GM12878 (cell line): ENCODE measurements around the gene UBE2D3. TPM values are rescaled to one million over a fixed set of nuclear protein-coding genes. Genes with fewer than 3 reads are reported as not detected.

Experiments
- ATAC-seq: fragments of 200-7000 bp; cut with Tn5 transposase; 3 replicates; pipeline ENCODE4 v1.9.1; 2020; ENCODE audit warnings: mild to moderate bottlenecking, moderate library complexity
- BruUV-seq: library from RNA; stranded (reverse); fragments of 400-500 nt; replicated peaks from 2 replicates; lab custom pipeline; 2021; lab: Mats Ljungman, UMichigan
- CTCF ChIA-PET: fragments of 300-600 bp; sonication (Branson Sonifier 250); formaldehyde crosslinking; extraction: SDS; loops from one replicate; lab custom pipeline; 2021; ENCODE audit warnings: inconsistent platforms; lab: Yijun Ruan, JAX
- POLR2A ChIA-PET: fragments of 350-600 bp; formaldehyde crosslinking; extraction: SDS; loops from one replicate; lab custom pipeline; 2021; ENCODE audit warnings: inconsistent platforms; lab: Charles Lee
- RAD21 ChIA-PET: fragments of 300-600 bp; sonication (Branson Sonifier 250); formaldehyde crosslinking; loops from one replicate; lab custom pipeline; 2023; ENCODE audit warnings: antibody characterized with exemption; ENCODE audit not compliant: unreplicated experiment; lab: Charles Lee
- SMC1A ChIA-PET: fragments of 300-600 bp; sonication (Branson Sonifier 250); formaldehyde crosslinking; loops from one replicate; lab custom pipeline; 2023; ENCODE audit not compliant: unreplicated experiment, uncharacterized antibody; lab: Charles Lee
- DNase-seq: peaks from one replicate; pipeline ENCODE4 v3.0.0-alpha.2; 2011; ENCODE audit warnings: low read depth, low spot score
- FAIRE-seq: peaks from 3 replicates; lab custom pipeline; 2011; peaks lifted over from hg19 to GRCh38; lab: Jason Lieb, UNC
- H2AFZ ChIP-seq: 2 replicates; pipeline ENCODE4 v1.6.0; 2011; ENCODE audit warnings: low read depth, low read length, control low read depth; ENCODE audit not compliant: control insufficient read depth
- H3K27ac ChIP-seq: 2 replicates; pipeline ENCODE4 v1.5.1; 2011; ENCODE audit warnings: control low read depth; ENCODE audit not compliant: control insufficient read depth, insufficient read depth
- H3K27me3 ChIP-seq, 2 experiments: replicated peaks in 1 of 2; 2 replicates each; pipeline versions ENCODE4 v1.6.0 to v1.6.1; 2011; ENCODE audit warnings: low read length in 1 of 2; ENCODE audit not compliant: control insufficient read depth in 2 of 2, insufficient read depth in 2 of 2
- H3K36me3 ChIP-seq, 2 experiments: 2 replicates each; pipeline ENCODE4 v1.5.1; 2011; ENCODE audit warnings: low read length in 1 of 2; ENCODE audit not compliant: control insufficient read depth in 2 of 2, insufficient read depth in 2 of 2
- H3K4me1 ChIP-seq: 2 replicates; pipeline ENCODE4 v1.6.1; 2011; ENCODE audit warnings: mild to moderate bottlenecking, low read length, moderate library complexity, mixed read lengths; ENCODE audit not compliant: control insufficient read depth, insufficient read depth
- H3K4me2 ChIP-seq: 2 replicates; pipeline ENCODE4 v1.6.0; 2011; ENCODE audit warnings: control low read depth; ENCODE audit not compliant: control insufficient read depth, insufficient read depth
- H3K4me3 ChIP-seq: fragments of 200-600 bp; sonication (generic); 2 replicates; pipeline ENCODE4 v1.5.1; 2016
- H3K79me2 ChIP-seq: 2 replicates; pipeline ENCODE4 v1.6.0; 2011; ENCODE audit warnings: low read length; ENCODE audit not compliant: control insufficient read depth, insufficient read depth
- H3K9ac ChIP-seq: 2 replicates; pipeline ENCODE4 v1.8.0; 2011; ENCODE audit warnings: low read length, control low read depth, mixed read lengths; ENCODE audit not compliant: control insufficient read depth, insufficient read depth
- H3K9me3 ChIP-seq: replicated peaks from 3 replicates; pipeline ENCODE4 v1.5.1; 2011; ENCODE audit warnings: mild to moderate bottlenecking, low read length; ENCODE audit not compliant: control insufficient read depth, insufficient read depth
- H4K20me1 ChIP-seq: 2 replicates; pipeline ENCODE4 v1.6.0; 2011; ENCODE audit not compliant: control insufficient read depth, insufficient read depth
- BMI1 ChIP-seq: fragments of 450-650 bp; IDR thresholded peaks from 2 replicates; pipeline ENCODE4 v1.6.1; 2016; ENCODE audit warnings: mild to moderate bottlenecking, moderate library complexity, borderline replicate concordance
- HCFC1 ChIP-seq: fragments of 150-350 bp; IDR thresholded peaks from 2 replicates; pipeline ENCODE4 v1.6.1; 2014; ENCODE audit warnings: low read length
- MLLT1 ChIP-seq: fragments of 450-650 bp; IDR thresholded peaks from 2 replicates; pipeline ENCODE4 v1.6.1; 2016; ENCODE audit warnings: mild to moderate bottlenecking
- MTA2 ChIP-seq: fragments of 450-650 bp; IDR thresholded peaks from 2 replicates; pipeline ENCODE4 v1.6.1; 2016; ENCODE audit warnings: low read depth, mild to moderate bottlenecking, moderate library complexity
- NRF1 ChIP-seq: conservative IDR thresholded peaks from 2 replicates; pipeline ENCODE4 v1.6.1; 2011; ENCODE audit warnings: mild to moderate bottlenecking, low read depth, low read length, improper control_type of control experiment
- SP1 ChIP-seq: IDR thresholded peaks from one replicate; pipeline ENCODE4 v1.6.1; 2011; ENCODE audit warnings: low read depth, low read length
- ZNF274 ChIP-seq: IDR thresholded peaks from one replicate; pipeline ENCODE4 v1.8.0; 2011; ENCODE audit not compliant: insufficient read length, insufficient read depth
- ZNF384 ChIP-seq: IDR thresholded peaks from 2 replicates; pipeline ENCODE4 v1.6.1; 2012; ENCODE audit warnings: low read depth, mild to moderate bottlenecking, low read length, improper control_type of control experiment, borderline replicate concordance
- WGBS: methylation state at CpG from one replicate; pipeline ENCODE4 v1.1.6; 2016; ENCODE audit warnings: low lambda C conversion rate; ENCODE audit not compliant: insufficient replicate concordance, insufficient coverage; ENCODE audit errors: missing lambda C conversion rate; 5-methylcytosine and 5-hydroxymethylcytosine counted together
- in situ Hi-C: fragments of 300-500 bp; cut with MboI; formaldehyde crosslinking; loops from 9 replicates; pipeline ENCODE4 v1.14.3; 2018; ENCODE audit warnings: mixed read lengths
- intact Hi-C: fragments of 100-400 bp; cut with micrococcal nuclease; formaldehyde crosslinking; loops from one replicate; pipeline ENCODE4 v1.14.2; 2022; ENCODE audit not compliant: unreplicated experiment
- polyA plus RNA-seq, 11 experiments: library from polyadenylated mRNA; depleted of rRNA in 4 of 11; unstranded in 6 of 11; stranded (reverse) in 5 of 11; fragments of >200 nt; fragmentation: Nextera tagmentation in 4 of 11; fragmentation: Illumina TruSeq in 1 of 11; extraction: Ambion mirVana in 4 of 11; extraction: Trizol in 1 of 11; gene quantifications; 1 replicate in 1 of 11; 2 replicates in 10 of 11; pipeline versions ENCODE4 v1.2.1 to v1.2.3, GENCODE V29; 2011 to 2016; ENCODE audit warnings: inconsistent platforms in 2 of 11, missing spikeins in 2 of 11, low read depth in 1 of 11
- total RNA-seq, 4 experiments: library from RNA; depleted of rRNA in 3 of 4; stranded (reverse); fragments of >200 nt in 3 of 4; fragmentation: Illumina TruSeq in 1 of 4; extraction: Trizol in 1 of 4; gene quantifications; 2 replicates each; pipeline versions ENCODE4 v1.2.1 to v1.2.3, GENCODE V29; 2013 to 2021

UBE2D3 gene
- total and polyA plus RNA-seq, 10 of the 15 experiments (the other 5 are each of a cell fraction or from before 2014, with no cell fraction given), result 162 to 572 (median 395) TPM

- TF ChIP-seq HCFC1, result no peak
- no peak for TF ChIP-seq ZNF384
- TF ChIP-seq ZNF274, result no peak
- peak; percentile 46; the same call in 1 of the 2 replicates for TF ChIP-seq MTA2
- TF ChIP-seq BMI1, result no peak
Measured at GRCh38 chr4:102759831-102760644, 67.3 kb downstream of the UBE2D3 start (continued).

- Histone ChIP-seq H2AFZ (no peak overlapping the region), H3K9me3 (peaks cover 1% of the 10 kb centered on the region; the same call in 1 of the 3 replicates), H3K27me3 (no peaks in the 10 kb centered on the region), H3K4me3 (peak overlapping the region; percentile 98; the same call in 1 of the 2 replicates), H3K36me3 (no peaks in the 10 kb centered on the region), H4K20me1 (no peaks in the 10 kb centered on the region), H3K9ac (no peak overlapping the region), H3K4me2 (peak overlapping the region; percentile 84), H3K79me2 (peaks cover 49% of the 10 kb centered on the region), H3K27ac (no peak overlapping the region), H3K4me1 (no peaks in the 10 kb centered on the region; the same call in 1 of the 2 replicates)
- TF ChIP-seq SP1, result no peak
- no peak for TF ChIP-seq NRF1
- no peak for TF ChIP-seq MTA2
- TF ChIP-seq MLLT1, result peak; percentile 94
- ChIA-PET CTCF (no interaction called here), RAD21 (interaction anchor here (0.6 to 1.4 kb wide), 4 partner anchors 10 to 101 kb away, joined by 3 to 5 read pairs (median 3); partner anchors contain the start of gene UBE2D3), SMC1A (interaction anchor here (0.8 to 2.6 kb wide), 5 partner anchors 13 to 369 kb away, joined by 3 to 9 read pairs (median 4); no protein-coding TSS in a partner anchor), POLR2A (interaction anchor here (0.6 to 2.6 kb wide), 5 partner anchors 14 to 138 kb away, joined by 3 to 9 read pairs (median 4); no protein-coding TSS in a partner anchor)
- intact Hi-C loops, result no loop called here
- FAIRE-seq (no peak), DNase-seq (no peak), ATAC-seq (no peak)
- no TSS peak for BruUV-seq
- in situ Hi-C loops, result no loop called here
- WGBS, result 92% methylated on average over 11 of the region's 11 CpGs
Measured at GRCh38 chr4:102758241-102759160, 68.8 kb downstream of the UBE2D3 start.
